ENCODE measurements around the gene ATP6V0A4. TPM values are rescaled to one million over a fixed set of nuclear protein-coding genes. Genes with fewer than 3 reads are reported as not detected.

Gene ATP6V0A4
- polyA plus RNA-seq, 1 of the 3 experiments (the other 2 are of a cell fraction): not detected

- Histone ChIP-seq H3K27ac (ENCODE audit: low read depth in 2 of 2, low read length in 1 of 2) (no peak overlapping the region), H3K4me3 (ENCODE audit: low read depth in 2 of 2, low read length in 1 of 2) (no peak overlapping the region), H3K36me3 (replicated peaks in 1 of 2; ENCODE audit: control insufficient read depth in 1 of 2, insufficient read depth in 2 of 2, low read length in 1 of 2) (no peaks in the 10 kb centered on the region), H3F3A (replicated peaks; ENCODE audit: insufficient read depth) (no peaks in the 10 kb centered on the region), H3K9ac (no peak overlapping the region), H2AFZ (ENCODE audit: low read depth) (no peak overlapping the region), H3K4me2 (no peak overlapping the region), H3K9me2 (no peaks in the 10 kb centered on the region), H4K20me1 (ENCODE audit: insufficient read depth) (no peaks in the 10 kb centered on the region), H3K79me2 (ENCODE audit: insufficient read depth) (no peaks in the 10 kb centered on the region), H3K4me1 (ENCODE audit: control insufficient read depth in 1 of 2, insufficient read depth in 2 of 2, low read depth in 1 of 2, low read length in 1 of 2) (no peaks in the 10 kb centered on the region), H3K9me3 (no peaks in the 10 kb centered on the region; the same call in 1 of the 2 replicates), H3K27me3 (ENCODE audit: insufficient read depth) (no peaks in the 10 kb centered on the region)
- CTCF ChIA-PET: no interaction called here
- DNase-seq: no peak
- 80% methylated on average over 3 of the region's 3 CpGs for WGBS (ENCODE audit: low lambda C conversion rate)
- TF ChIP-seq RXRA (IDR thresholded peaks at IDR 0.05; ENCODE audit: borderline replicate concordance, low read depth) (no peak), GABPA (IDR thresholded peaks at IDR 0.05; ENCODE audit: low read depth) (no peak), SMC3 (IDR thresholded peaks at IDR 0.05; ENCODE audit: low read depth, low read length) (no peak), JUND (IDR thresholded peaks at IDR 0.05) (no peak), SIN3A (IDR thresholded peaks at IDR 0.05; ENCODE audit: borderline replicate concordance, low read depth, low read length) (no peak), MAX (IDR thresholded peaks at IDR 0.05; ENCODE audit: low read depth) (no peak), RFX5 (IDR thresholded peaks at IDR 0.05; ENCODE audit: low read length) (no peak), POLR2AphosphoS5 (IDR thresholded peaks at IDR 0.05; ENCODE audit: low read depth, low read length) (no peak), MXI1 (IDR thresholded peaks at IDR 0.05; ENCODE audit: low read depth, low read length) (no peak)
- POLR2A ChIA-PET: no interaction called here
These were observed 21.6 kb upstream of the ATP6V0A4 start for GRCh38 chr7:138819625-138820024.

DNA sequence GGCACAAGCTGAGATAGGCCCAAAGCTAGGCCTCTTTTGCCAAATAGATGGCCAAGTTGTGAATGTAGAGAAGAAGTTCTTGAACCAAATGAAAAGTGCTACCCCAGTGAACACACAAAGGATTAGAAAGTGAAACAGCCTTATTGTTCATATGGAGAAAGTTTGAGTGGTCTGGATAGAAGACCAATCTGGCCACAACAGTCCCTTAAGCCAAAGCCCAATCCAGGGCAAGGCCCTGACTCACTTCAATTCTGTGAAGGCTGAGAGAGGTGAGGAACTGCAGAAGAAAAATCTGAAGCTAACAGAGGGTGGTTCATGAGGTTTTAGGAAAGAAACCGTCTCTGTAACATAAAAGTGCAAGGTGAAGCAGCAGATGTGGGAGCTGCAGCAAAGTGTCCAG is 18.7 kb upstream of the ATP6V0A4 start:
- Histone ChIP-seq H3K9me2 (no peaks in the 10 kb centered on the region), H3K4me3 (ENCODE audit: low read depth in 2 of 2, low read length in 1 of 2) (no peak overlapping the region), H3K79me2 (ENCODE audit: insufficient read depth) (no peaks in the 10 kb centered on the region), H3K9ac (no peak overlapping the region), H3K4me1 (ENCODE audit: control insufficient read depth in 1 of 2, insufficient read depth in 2 of 2, low read depth in 1 of 2, low read length in 1 of 2) (no peaks in the 10 kb centered on the region), H3K27ac (ENCODE audit: low read depth in 2 of 2, low read length in 1 of 2) (no peak overlapping the region), H3K27me3 (ENCODE audit: insufficient read depth) (no peaks in the 10 kb centered on the region), H2AFZ (ENCODE audit: low read depth) (no peak overlapping the region), H3F3A (replicated peaks; ENCODE audit: insufficient read depth) (no peaks in the 10 kb centered on the region), H3K4me2 (no peak overlapping the region), H3K9me3 (no peaks in the 10 kb centered on the region; the same call in 1 of the 2 replicates), H3K36me3 (replicated peaks in 1 of 2; ENCODE audit: control insufficient read depth in 1 of 2, insufficient read depth in 2 of 2, low read length in 1 of 2) (no peaks in the 10 kb centered on the region), H4K20me1 (ENCODE audit: insufficient read depth) (no peaks in the 10 kb centered on the region)
- CTCF ChIA-PET: no interaction called here
- POLR2A ChIA-PET: no interaction called here
- TF ChIP-seq, protein P1, sequence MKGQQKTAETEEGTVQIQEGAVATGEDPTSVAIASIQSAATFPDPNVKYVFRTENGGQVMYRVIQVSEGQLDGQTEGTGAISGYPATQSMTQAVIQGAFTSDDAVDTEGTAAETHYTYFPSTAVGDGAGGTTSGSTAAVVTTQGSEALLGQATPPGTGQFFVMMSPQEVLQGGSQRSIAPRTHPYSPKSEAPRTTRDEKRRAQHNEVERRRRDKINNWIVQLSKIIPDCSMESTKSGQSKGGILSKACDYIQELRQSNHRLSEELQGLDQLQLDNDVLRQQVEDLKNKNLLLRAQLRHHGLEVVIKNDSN (IDR thresholded peaks at IDR 0.05; ENCODE audit: borderline replicate concordance, low read depth): no peak
- TF ChIP-seq YY1 (IDR thresholded peaks at IDR 0.05; ENCODE audit: low read depth): no peak
- TF ChIP-seq, protein P2, sequence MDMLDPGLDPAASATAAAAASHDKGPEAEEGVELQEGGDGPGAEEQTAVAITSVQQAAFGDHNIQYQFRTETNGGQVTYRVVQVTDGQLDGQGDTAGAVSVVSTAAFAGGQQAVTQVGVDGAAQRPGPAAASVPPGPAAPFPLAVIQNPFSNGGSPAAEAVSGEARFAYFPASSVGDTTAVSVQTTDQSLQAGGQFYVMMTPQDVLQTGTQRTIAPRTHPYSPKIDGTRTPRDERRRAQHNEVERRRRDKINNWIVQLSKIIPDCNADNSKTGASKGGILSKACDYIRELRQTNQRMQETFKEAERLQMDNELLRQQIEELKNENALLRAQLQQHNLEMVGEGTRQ (IDR thresholded peaks at IDR 0.05; ENCODE audit: borderline replicate concordance, low read depth, low read length): no peak
- no peak for DNase-seq
- 43% methylated on average over 1 of the region's 1 CpG for WGBS (ENCODE audit: low lambda C conversion rate)
